ENCODE results near the gene STARD13.
A peak's percentile ranks its signal among the peaks of the same experiment; 100 is the strongest.

Gene STARD13
- 2.8 to 52.0 (median 31.4) reads per million in 17 experiments for total RNA-seq

- DNase-seq = peak; percentile 71 to 86 (median 78)
These were observed at the start of gene STARD13 for GRCh38 chr13:33285420-33286124. TSS of gene STARD13 (minus strand) at chr13:33285755. CDS start at chr13:33285638, 117 bp downstream.

GRCh38 chr13:33334831-33335230 is 49.3 kb upstream of the STARD13 start:
- no peak for DNase-seq

GRCh38 chr13:33331962-33332361 is 46.4 kb upstream of the STARD13 start:
- DNase-seq = no peak

GRCh38 chr13:33330483-33330882 is 44.9 kb upstream of the STARD13 start:
- no peak for DNase-seq

GRCh38 chr13:33328701-33329100 is 43.1 kb upstream of the STARD13 start:
- DNase-seq = no peak

GRCh38 chr13:33326723-33327122 is 41.2 kb upstream of the STARD13 start:
- DNase-seq = no peak

GRCh38 chr13:33326246-33326645 is 40.7 kb upstream of the STARD13 start:
- DNase-seq = no peak

- DNase-seq = no peak
These were observed 38.4 kb upstream of the STARD13 start for GRCh38 chr13:33323801-33324510.

- DNase-seq = no peak
These were observed 37.6 kb upstream of the STARD13 start for GRCh38 chr13:33322965-33323668.

- DNase-seq = no peak
These were observed 36.9 kb upstream of the STARD13 start for GRCh38 chr13:33322543-33322809.

- DNase-seq = no peak
These were observed 36.4 kb upstream of the STARD13 start for GRCh38 chr13:33321686-33322542.

- no peak for DNase-seq
These were observed 34.3 kb upstream of the STARD13 start for GRCh38 chr13:33319859-33320258.

GRCh38 chr13:33318744-33319143 is 33.2 kb upstream of the STARD13 start:
- no peak for DNase-seq

GRCh38 chr13:33318037-33318436 is 32.5 kb upstream of the STARD13 start:
- no peak for DNase-seq

GRCh38 chr13:33316890-33317289 is 31.3 kb upstream of the STARD13 start:
- DNase-seq = no peak

GRCh38 chr13:33313504-33313903 is 27.9 kb upstream of the STARD13 start:
- DNase-seq = no peak

- DNase-seq = no peak
These were observed 27.3 kb upstream of the STARD13 start for GRCh38 chr13:33312861-33313212.

GRCh38 chr13:33312150-33312860 is 26.8 kb upstream of the STARD13 start:
- peak in 2 of 4 experiments; percentile 3 to 12 for DNase-seq

GRCh38 chr13:33311040-33311439 is 25.5 kb upstream of the STARD13 start:
- DNase-seq = no peak

- DNase-seq = no peak
These were observed 24.9 kb upstream of the STARD13 start for GRCh38 chr13:33310245-33311038.

- DNase-seq = no peak
These were observed 23.3 kb upstream of the STARD13 start for GRCh38 chr13:33308863-33309262.

Data from suppressor macrophage (primary cell).